DOHH2 (cell line): ENCODE data around the gene PYGO2.

ENCODE experiments used
- CTCF ChIP-seq: fragments of 200-600 bp; sonication (generic); IDR thresholded peaks from one replicate; pipeline ENCODE4 v1.5.1; 2014; ENCODE audit warnings: antibody characterized with exemption, mild to moderate bottlenecking, low read depth, low read length; ENCODE audit not compliant: poor library complexity, severe bottlenecking
- EZH2phosphoT487 ChIP-seq: fragments of 200-600 bp; sonication (generic); IDR thresholded peaks from 2 replicates; pipeline ENCODE4 v1.6.1; 2017; ENCODE audit warnings: borderline replicate concordance, mild to moderate bottlenecking, antibody characterized with exemption, low read length, moderate library complexity, mixed read lengths

- no peak for TF ChIP-seq CTCF
- no peak for TF ChIP-seq EZH2phosphoT487
Measured at GRCh38 chr1:154993572-154994268, 32.1 kb upstream of the PYGO2 start, which contains the start of gene LENEP.
